Caco-2 (cell line): ENCODE results near the gene HIRIP3. TPM values are rescaled to one million over a fixed set of nuclear protein-coding genes. Genes with fewer than 3 reads are reported as not detected.

Experiments
- BruUV-seq: library from RNA; stranded (reverse); fragments of 400-500 nt; replicated peaks from 2 replicates; lab custom pipeline; 2021; lab: Mats Ljungman, UMichigan
- CTCF ChIA-PET: fragments of 300-600 bp; sonication (Branson Sonifier 250); formaldehyde crosslinking; loops from one replicate; lab custom pipeline; 2022; ENCODE audit warnings: antibody characterized with exemption; lab: Charles Lee
- POLR2A ChIA-PET: fragments of 300-600 bp; sonication (Branson Sonifier 250); formaldehyde crosslinking; loops from one replicate; lab custom pipeline; 2022; ENCODE audit warnings: antibody characterized with exemption; lab: Charles Lee
- DNase-seq, 2 experiments: peaks; one replicate each; pipeline versions ENCODE4 v3.0.0 to v3.0.0-alpha.2; 2020 to 2022
- H3K27me3 ChIP-seq: replicated peaks from 2 replicates; pipeline ENCODE4 v1.6.0; 2011; ENCODE audit warnings: low read length; ENCODE audit not compliant: control insufficient read depth, insufficient read depth
- H3K36me3 ChIP-seq: 2 replicates; pipeline ENCODE4 v1.5.1; 2011; ENCODE audit warnings: low read length; ENCODE audit not compliant: control insufficient read depth, insufficient read depth
- H3K4me1 ChIP-seq: fragments of 250-450 bp; sonication (Bioruptor Pico); 2 replicates; pipeline ENCODE4 v1.5.1; 2020; ENCODE audit warnings: mild to moderate bottlenecking
- H3K4me3 ChIP-seq: 2 replicates; pipeline ENCODE4 v1.5.1; 2011; ENCODE audit warnings: low read depth, mild to moderate bottlenecking, control low read depth, low read length
- H3K9me3 ChIP-seq: fragments of 250-450 bp; sonication (Bioruptor Pico); 2 replicates; pipeline ENCODE4 v1.5.1; 2020; ENCODE audit warnings: mild to moderate bottlenecking, moderate library complexity
- H3K27ac Mint-ChIP-seq: one replicate; pipeline ENCODE4 v1.8.0; 2022; ENCODE audit warnings: mixed read lengths; ENCODE audit not compliant: unreplicated experiment
- H3K27me3 Mint-ChIP-seq: one replicate; pipeline ENCODE4 v1.8.0; 2022; ENCODE audit warnings: mixed read lengths; ENCODE audit not compliant: insufficient read depth, unreplicated experiment
- H3K36me3 Mint-ChIP-seq: one replicate; pipeline ENCODE4 v1.8.0; 2022; ENCODE audit warnings: mild to moderate bottlenecking, mixed read lengths; ENCODE audit not compliant: insufficient read depth, unreplicated experiment
- H3K4me1 Mint-ChIP-seq: one replicate; pipeline ENCODE4 v1.8.0; 2022; ENCODE audit warnings: low read depth, mixed read lengths; ENCODE audit not compliant: unreplicated experiment
- H3K4me3 Mint-ChIP-seq: one replicate; pipeline ENCODE4 v1.8.0; 2022; ENCODE audit warnings: mild to moderate bottlenecking, moderate library complexity, mixed read lengths; ENCODE audit not compliant: unreplicated experiment
- H3K9me3 Mint-ChIP-seq: one replicate; pipeline ENCODE4 v1.8.0; 2022; ENCODE audit warnings: mixed read lengths; ENCODE audit not compliant: unreplicated experiment
- intact Hi-C: fragments of 100-400 bp; cut with micrococcal nuclease; formaldehyde crosslinking; loops from one replicate; pipeline ENCODE4 v1.10.0; 2022; ENCODE audit not compliant: unreplicated experiment
- total RNA-seq: library from RNA; stranded (reverse); gene quantifications from 2 replicates; pipeline ENCODE4 v1.2.3, GENCODE V29; 2022
- TF ChIP-seq, protein P1 (sequence below), 2 experiments: fragments of 200-600 bp in 1 of 2; IDR thresholded peaks; 1 replicate in 1 of 2; 2 replicates in 1 of 2; pipeline versions ENCODE4 v1.5.1 to v1.8.0; 2011 to 2022; ENCODE audit warnings: antibody characterized with exemption in 1 of 2, control low read depth in 1 of 2, inconsistent platforms in 1 of 2, low read depth in 1 of 2, low read length in 1 of 2, mild to moderate bottlenecking in 1 of 2, moderate library complexity in 1 of 2; ENCODE audit not compliant: insufficient read depth in 1 of 2, severe bottlenecking in 1 of 2, unreplicated experiment in 1 of 2

Gene HIRIP3
- total RNA-seq, 1 experiment from 2014 or later: 23.3 TPM

DNA sequence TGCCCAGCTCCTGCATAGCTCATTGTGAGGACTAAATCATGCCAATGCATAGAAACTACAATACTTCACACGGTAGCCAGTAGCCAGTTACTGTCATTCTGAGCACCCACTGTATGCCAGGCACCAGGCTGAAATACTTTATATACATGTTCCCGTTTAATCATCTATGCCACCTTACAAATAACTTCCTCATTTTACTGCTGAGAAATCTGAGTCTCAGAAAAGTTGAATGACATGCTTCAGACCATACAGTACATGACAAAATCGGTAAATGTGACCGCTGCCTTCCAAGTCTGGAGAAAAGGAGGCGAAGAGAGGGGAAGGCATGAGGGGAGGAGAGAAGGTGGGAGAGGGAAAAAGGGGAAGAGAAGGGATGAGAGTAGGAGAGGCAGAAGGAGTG is 44.8 kb upstream of the HIRIP3 start:
- H3K27ac Mint-ChIP-seq: no peak overlapping the region
- TF ChIP-seq, protein P1, sequence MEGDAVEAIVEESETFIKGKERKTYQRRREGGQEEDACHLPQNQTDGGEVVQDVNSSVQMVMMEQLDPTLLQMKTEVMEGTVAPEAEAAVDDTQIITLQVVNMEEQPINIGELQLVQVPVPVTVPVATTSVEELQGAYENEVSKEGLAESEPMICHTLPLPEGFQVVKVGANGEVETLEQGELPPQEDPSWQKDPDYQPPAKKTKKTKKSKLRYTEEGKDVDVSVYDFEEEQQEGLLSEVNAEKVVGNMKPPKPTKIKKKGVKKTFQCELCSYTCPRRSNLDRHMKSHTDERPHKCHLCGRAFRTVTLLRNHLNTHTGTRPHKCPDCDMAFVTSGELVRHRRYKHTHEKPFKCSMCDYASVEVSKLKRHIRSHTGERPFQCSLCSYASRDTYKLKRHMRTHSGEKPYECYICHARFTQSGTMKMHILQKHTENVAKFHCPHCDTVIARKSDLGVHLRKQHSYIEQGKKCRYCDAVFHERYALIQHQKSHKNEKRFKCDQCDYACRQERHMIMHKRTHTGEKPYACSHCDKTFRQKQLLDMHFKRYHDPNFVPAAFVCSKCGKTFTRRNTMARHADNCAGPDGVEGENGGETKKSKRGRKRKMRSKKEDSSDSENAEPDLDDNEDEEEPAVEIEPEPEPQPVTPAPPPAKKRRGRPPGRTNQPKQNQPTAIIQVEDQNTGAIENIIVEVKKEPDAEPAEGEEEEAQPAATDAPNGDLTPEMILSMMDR (IDR thresholded peaks at IDR 0.05; ENCODE audit: insufficient read depth in 1 of 2, low read depth in 1 of 2, low read length in 1 of 2, severe bottlenecking in 1 of 2, unreplicated experiment in 1 of 2): no peak
- H3K36me3 Mint-ChIP-seq: no peaks in the 10 kb centered on the region
- H3K4me3 Mint-ChIP-seq: no peak overlapping the region
- Histone ChIP-seq H3K27me3 (no peaks in the 10 kb centered on the region), H3K36me3 (no peaks in the 10 kb centered on the region), H3K4me3 (no peak overlapping the region), H3K4me1 (no peaks in the 10 kb centered on the region), H3K9me3 (no peaks in the 10 kb centered on the region)
- ChIA-PET POLR2A (no interaction called here), CTCF (no interaction called here)
- intact Hi-C loops: no loop called here
- DNase-seq: no peak
- BruUV-seq: no TSS peak
- H3K27me3 Mint-ChIP-seq: peaks cover 3% of the 10 kb centered on the region
- no peaks in the 10 kb centered on the region for H3K4me1 Mint-ChIP-seq
- H3K9me3 Mint-ChIP-seq: no peaks in the 10 kb centered on the region

DNA sequence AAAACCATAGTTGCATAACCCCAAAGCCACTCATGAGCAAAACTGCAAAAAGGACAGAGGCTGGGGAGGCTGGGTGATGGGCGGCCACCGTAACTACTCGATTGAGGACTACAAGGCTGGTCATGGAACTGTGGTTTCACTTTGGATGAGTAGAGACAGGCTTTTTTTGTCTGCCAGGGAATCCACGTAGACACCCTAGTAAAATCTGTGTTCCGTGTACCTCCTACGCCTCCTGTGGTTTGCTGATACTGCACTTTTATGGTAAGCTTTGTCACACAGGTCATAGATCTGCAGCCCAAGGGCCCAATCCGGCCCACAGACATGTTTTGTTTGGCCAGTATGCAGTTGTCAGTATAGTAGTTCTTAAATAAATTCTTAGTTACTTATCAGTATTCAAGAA is 37.9 kb upstream of the HIRIP3 start:
- H3K4me1 ChIP-seq: no peaks in the 10 kb centered on the region
- POLR2A ChIA-PET: no interaction called here
- BruUV-seq: no TSS peak
- H3K27me3 ChIP-seq: no peaks in the 10 kb centered on the region; the same call in 1 of the 2 replicates
- Mint-ChIP-seq H3K27ac (no peak overlapping the region), H3K27me3 (peaks cover 7% of the 10 kb centered on the region), H3K9me3 (no peaks in the 10 kb centered on the region), H3K36me3 (no peaks in the 10 kb centered on the region), H3K4me3 (no peak overlapping the region), H3K4me1 (no peaks in the 10 kb centered on the region)
- intact Hi-C loops: no loop called here
- no peaks in the 10 kb centered on the region for H3K9me3 ChIP-seq
- no peak overlapping the region for H3K4me3 ChIP-seq
- DNase-seq: no peak
- TF ChIP-seq, protein P1 (IDR thresholded peaks at IDR 0.05; ENCODE audit: insufficient read depth in 1 of 2, low read depth in 1 of 2, low read length in 1 of 2, severe bottlenecking in 1 of 2, unreplicated experiment in 1 of 2): no peak
- no peaks in the 10 kb centered on the region for H3K36me3 ChIP-seq
- CTCF ChIA-PET: no interaction called here

DNA sequence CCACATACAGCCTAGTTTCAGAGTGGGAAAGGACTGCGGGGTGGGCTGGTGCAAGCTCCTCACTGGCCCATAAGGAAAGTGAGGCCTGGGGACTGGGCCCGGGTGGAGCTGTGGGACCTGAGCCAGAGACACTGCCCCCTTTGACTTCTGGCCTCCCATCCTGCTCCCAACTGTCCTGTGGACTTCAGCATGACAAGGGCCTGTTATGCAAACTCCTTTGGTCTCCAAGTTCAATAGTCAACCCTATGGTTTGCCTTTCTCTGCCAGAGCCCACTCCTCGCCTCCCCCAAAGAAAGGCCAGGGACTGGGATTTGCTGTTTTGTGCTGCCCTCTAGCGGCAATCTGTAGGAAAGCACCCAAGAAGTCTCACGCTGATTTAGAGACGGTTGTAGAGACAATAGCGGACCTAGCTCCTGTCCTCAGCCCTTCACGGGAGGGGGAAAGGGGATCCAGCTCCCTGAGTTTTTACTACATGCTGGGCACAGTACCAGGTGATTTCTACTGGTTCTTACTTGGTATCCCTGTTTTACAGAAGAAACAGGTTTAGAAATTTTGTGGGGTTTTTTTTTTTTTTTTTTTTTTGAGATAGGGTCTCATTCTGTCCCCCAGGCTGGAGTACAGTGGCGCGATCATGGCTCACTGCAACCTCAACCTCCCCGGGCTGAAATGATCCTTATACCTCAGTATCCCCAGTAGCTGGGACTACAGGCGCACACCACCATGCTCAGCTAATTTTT is 36.8 kb upstream of the HIRIP3 start:
- no peaks in the 10 kb centered on the region for H3K9me3 Mint-ChIP-seq
- CTCF ChIA-PET: interaction anchor here (0.5 to 1.9 kb wide), 15 partner anchors 9 to 339 kb away, joined by 3 to 9 read pairs (median 3); partner anchors contain the start of genes KCTD13, KIF22, PAGR1 and TAOK2
- peaks cover 12% of the 10 kb centered on the region for H3K27me3 Mint-ChIP-seq
- intact Hi-C loops: no loop called here
- Histone ChIP-seq H3K9me3 (no peaks in the 10 kb centered on the region), H3K4me3 (no peak overlapping the region), H3K4me1 (no peaks in the 10 kb centered on the region), H3K27me3 (no peaks in the 10 kb centered on the region; the same call in 1 of the 2 replicates), H3K36me3 (no peaks in the 10 kb centered on the region)
- H3K4me3 Mint-ChIP-seq: no peak overlapping the region
- POLR2A ChIA-PET: interaction anchor here (0.7 kb wide), 1 partner anchor 88 kb away, joined by 16 read pairs; no protein-coding TSS in a partner anchor
- H3K36me3 Mint-ChIP-seq: no peaks in the 10 kb centered on the region
- TF ChIP-seq, protein P1 (IDR thresholded peaks at IDR 0.05; ENCODE audit: insufficient read depth in 1 of 2, low read depth in 1 of 2, low read length in 1 of 2, severe bottlenecking in 1 of 2, unreplicated experiment in 1 of 2): peak; percentile 70 to 85
- BruUV-seq: no TSS peak
- peaks cover 7% of the 10 kb centered on the region for H3K4me1 Mint-ChIP-seq
- peak; percentile 68 to 72 for DNase-seq
- H3K27ac Mint-ChIP-seq: no peak overlapping the region
